SK-N-MC (cell line): ENCODE results near the gene C1QL1.

Source experiments
- EZH2 ChIP-seq: fragments of 200-600 bp; sonication (generic); IDR thresholded peaks from one replicate; pipeline ENCODE4 v1.6.1; 2017; ENCODE audit warnings: antibody characterized with exemption
- POLR2AphosphoS5 ChIP-seq: IDR thresholded peaks from 2 replicates; pipeline ENCODE4 v1.6.1; 2012; ENCODE audit warnings: mild to moderate bottlenecking, low read depth, low read length, borderline replicate concordance

DNA sequence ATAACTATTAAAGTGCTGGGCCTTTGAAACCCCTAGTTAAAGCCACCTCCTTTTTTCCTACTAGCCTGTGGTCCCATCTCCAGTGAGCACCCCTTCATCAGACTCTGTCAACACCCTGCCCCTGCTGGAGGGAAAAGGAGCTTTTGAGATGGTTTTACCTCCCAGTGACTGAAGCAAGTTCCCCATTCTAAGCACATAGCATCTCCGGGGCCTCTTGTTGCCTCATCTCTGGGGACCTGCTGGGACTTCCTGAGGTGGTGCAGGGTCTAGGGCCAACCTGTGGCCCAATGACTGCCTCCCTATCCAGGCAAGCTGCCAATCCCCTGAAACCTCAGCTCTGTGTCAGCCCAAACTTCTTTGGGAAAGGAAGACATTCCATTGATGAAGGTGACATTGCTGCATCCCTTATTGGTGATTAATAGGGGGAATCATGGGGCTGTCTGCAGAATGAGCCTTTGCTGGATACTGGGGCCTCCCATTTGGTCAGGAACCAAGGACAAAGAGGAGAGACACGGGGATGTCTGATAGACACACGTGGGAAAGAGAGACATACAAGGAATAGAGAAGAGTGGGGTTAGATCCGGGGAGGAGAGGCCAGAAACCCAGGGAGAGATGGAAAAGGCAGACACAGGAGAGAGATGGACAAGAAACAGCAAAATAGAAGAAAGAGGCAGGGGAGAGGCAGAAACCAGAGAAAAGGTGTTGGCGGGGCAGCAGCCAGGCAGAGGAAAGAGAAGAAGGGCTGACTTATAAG lies 2.4 kb downstream of the C1QL1 start:
- TF ChIP-seq EZH2 (no peak), POLR2AphosphoS5 (no peak)
